A673 (cell line): ENCODE data around the gene EIF5A2. TPM values are rescaled to one million over a fixed set of nuclear protein-coding genes. Genes with fewer than 3 reads are reported as not detected.

Experiments
- BruUV-seq: library from RNA; stranded (reverse); fragments of 400-500 nt; replicated peaks from 2 replicates; lab custom pipeline; 2021; lab: Mats Ljungman, UMichigan
- CTCF ChIA-PET: fragments of 300-600 bp; sonication (Branson Sonifier 250); formaldehyde crosslinking; loops from one replicate; lab custom pipeline; 2022; ENCODE audit warnings: antibody characterized with exemption; lab: Charles Lee
- POLR2A ChIA-PET: fragments of 300-600 bp; sonication (Branson Sonifier 250); formaldehyde crosslinking; loops from one replicate; lab custom pipeline; 2022; ENCODE audit warnings: antibody characterized with exemption; ENCODE audit not compliant: low non-redundant PET; lab: Charles Lee
- DNase-seq: peaks from one replicate; pipeline ENCODE4 v3.0.0-alpha.2; 2015; ENCODE audit warnings: low spot score
- H3K27ac ChIP-seq: fragments of 200-600 bp; sonication (generic); 2 replicates; pipeline ENCODE4 v1.5.1; 2016; ENCODE audit warnings: mixed run types, low read depth, mild to moderate bottlenecking, mixed read lengths, antibody characterized with exemption, low read length; ENCODE audit not compliant: poor library complexity, severe bottlenecking
- H3K27me3 ChIP-seq: fragments of 200-600 bp; sonication (generic); replicated peaks from 2 replicates; pipeline ENCODE4 v1.6.1; 2017; ENCODE audit warnings: mixed run types, low read depth, mild to moderate bottlenecking, mixed read lengths, antibody characterized with exemption, low read length; ENCODE audit not compliant: insufficient read depth, poor library complexity
- H3K36me3 ChIP-seq: fragments of 200-600 bp; sonication (generic); 2 replicates; pipeline ENCODE4 v1.6.1; 2016; ENCODE audit warnings: mixed run types, mild to moderate bottlenecking, mixed read lengths, antibody characterized with exemption, low read length; ENCODE audit not compliant: insufficient read depth, poor library complexity, severe bottlenecking
- H3K4me1 ChIP-seq: fragments of 200-600 bp; sonication (generic); 2 replicates; pipeline ENCODE4 v1.6.1; 2017; ENCODE audit warnings: mixed run types, mild to moderate bottlenecking, mixed read lengths, antibody characterized with exemption, low read length; ENCODE audit not compliant: insufficient read depth, poor library complexity, severe bottlenecking
- H3K4me3 ChIP-seq: fragments of 200-600 bp; sonication (generic); 2 replicates; pipeline ENCODE4 v1.5.1; 2016; ENCODE audit warnings: low read depth, mixed run types, mild to moderate bottlenecking, mixed read lengths, low read length; ENCODE audit not compliant: poor library complexity, severe bottlenecking
- H3K9me3 ChIP-seq: fragments of 200-600 bp; sonication (generic); 2 replicates; pipeline ENCODE4 v1.6.1; 2016; ENCODE audit warnings: mixed run types, low read depth, mild to moderate bottlenecking, mixed read lengths, antibody characterized with exemption, low read length; ENCODE audit not compliant: poor library complexity, severe bottlenecking
- EZH2 ChIP-seq: fragments of 200-600 bp; sonication (generic); IDR thresholded peaks from 2 replicates; pipeline ENCODE4 v1.6.1; 2017; ENCODE audit warnings: borderline replicate concordance, low read depth, mild to moderate bottlenecking, mixed read lengths, antibody characterized with exemption, low read length; ENCODE audit not compliant: poor library complexity, severe bottlenecking
- intact Hi-C: fragments of 100-400 bp; cut with micrococcal nuclease; formaldehyde crosslinking; loops from one replicate; pipeline ENCODE4 v1.10.0; 2022; ENCODE audit not compliant: unreplicated experiment
- total RNA-seq: library from RNA; stranded (reverse); gene quantifications from 2 replicates; pipeline ENCODE4 v1.2.3, GENCODE V29; 2021
- TF ChIP-seq, protein P1 (sequence below): fragments of 300-800, 200-600 bp; sonication (generic); conservative IDR thresholded peaks from 2 replicates; pipeline ENCODE4 v1.5.1; 2017; ENCODE audit warnings: low read depth, mild to moderate bottlenecking, antibody characterized with exemption, low read length, moderate library complexity, mixed read lengths

EIF5A2 gene
- total RNA-seq, 1 experiment from 2014 or later: 20.6 TPM

DNA sequence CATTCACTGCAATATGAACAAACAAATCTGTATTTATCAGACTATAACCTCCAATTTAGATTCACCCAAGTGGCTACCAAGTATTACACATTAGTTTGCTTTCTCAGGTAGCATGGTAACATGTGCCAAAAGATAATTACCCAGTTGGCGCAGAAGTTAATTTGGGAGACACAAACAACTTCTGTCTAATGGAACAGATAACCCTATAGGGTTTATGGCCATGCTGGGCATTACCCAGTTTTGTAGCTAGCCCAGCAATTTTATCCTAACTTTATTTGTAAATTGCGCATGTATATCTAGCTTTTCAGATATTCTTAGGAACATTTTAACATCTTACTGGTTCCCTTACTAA, 39.2 kb downstream of the EIF5A2 start:
- intact Hi-C loops: no loop called here
- ChIA-PET POLR2A (interaction anchor here (0.6 to 0.8 kb wide), 3 partner anchors 55 to 961 kb away, joined by 3 to 10 read pairs (median 4); no protein-coding TSS in a partner anchor), CTCF (no interaction called here)
- no TSS peak for BruUV-seq
- TF ChIP-seq, protein P1, sequence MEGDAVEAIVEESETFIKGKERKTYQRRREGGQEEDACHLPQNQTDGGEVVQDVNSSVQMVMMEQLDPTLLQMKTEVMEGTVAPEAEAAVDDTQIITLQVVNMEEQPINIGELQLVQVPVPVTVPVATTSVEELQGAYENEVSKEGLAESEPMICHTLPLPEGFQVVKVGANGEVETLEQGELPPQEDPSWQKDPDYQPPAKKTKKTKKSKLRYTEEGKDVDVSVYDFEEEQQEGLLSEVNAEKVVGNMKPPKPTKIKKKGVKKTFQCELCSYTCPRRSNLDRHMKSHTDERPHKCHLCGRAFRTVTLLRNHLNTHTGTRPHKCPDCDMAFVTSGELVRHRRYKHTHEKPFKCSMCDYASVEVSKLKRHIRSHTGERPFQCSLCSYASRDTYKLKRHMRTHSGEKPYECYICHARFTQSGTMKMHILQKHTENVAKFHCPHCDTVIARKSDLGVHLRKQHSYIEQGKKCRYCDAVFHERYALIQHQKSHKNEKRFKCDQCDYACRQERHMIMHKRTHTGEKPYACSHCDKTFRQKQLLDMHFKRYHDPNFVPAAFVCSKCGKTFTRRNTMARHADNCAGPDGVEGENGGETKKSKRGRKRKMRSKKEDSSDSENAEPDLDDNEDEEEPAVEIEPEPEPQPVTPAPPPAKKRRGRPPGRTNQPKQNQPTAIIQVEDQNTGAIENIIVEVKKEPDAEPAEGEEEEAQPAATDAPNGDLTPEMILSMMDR: no peak
- TF ChIP-seq EZH2: no peak
- Histone ChIP-seq H3K4me3 (peak overlapping the region; percentile 76), H3K36me3 (peaks cover 36% of the 10 kb centered on the region), H3K4me1 (peaks cover 22% of the 10 kb centered on the region), H3K9me3 (no peaks in the 10 kb centered on the region), H3K27ac (peak overlapping the region; percentile 92), H3K27me3 (no peaks in the 10 kb centered on the region)
- DNase-seq: peak; percentile 17

DNA sequence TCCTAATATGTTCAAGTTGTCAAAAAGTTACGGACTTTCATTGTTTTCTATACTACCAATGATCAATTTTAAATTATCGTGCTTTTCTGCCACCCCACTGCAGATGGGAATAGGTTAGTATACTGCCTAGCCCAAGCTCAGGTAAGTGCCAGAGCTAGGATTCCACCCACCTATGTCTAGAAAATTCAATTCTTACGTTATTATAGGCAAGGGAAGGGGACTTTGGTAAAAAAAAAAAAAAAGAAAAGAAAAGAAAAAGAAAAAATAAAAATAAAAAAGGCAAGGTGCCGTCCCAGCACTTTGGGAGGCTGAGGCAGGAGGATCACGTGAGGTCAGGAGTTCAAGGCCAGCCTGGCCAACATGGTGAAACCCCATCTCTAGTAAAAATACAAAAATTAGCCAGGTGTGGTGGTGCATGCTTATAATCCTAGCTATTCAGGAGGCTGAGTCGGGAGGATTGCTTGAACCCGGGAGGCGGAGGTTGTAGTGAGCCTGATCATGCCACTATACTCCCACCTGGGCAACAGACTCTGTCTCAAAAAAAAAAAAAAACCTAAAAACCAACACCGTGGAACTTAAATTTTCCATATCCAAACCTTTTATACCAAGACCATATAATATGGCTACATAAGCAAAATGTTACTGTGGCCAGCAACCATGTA, 39.7 kb downstream of the EIF5A2 start:
- intact Hi-C loops: no loop called here
- POLR2A ChIA-PET: interaction anchor here (0.7 kb wide), 2 partner anchors 657 to 962 kb away, joined by 10 to 12 read pairs; no protein-coding TSS in a partner anchor
- Histone ChIP-seq H3K4me3 (peak overlapping the region; percentile 76), H3K27ac (peak overlapping the region; percentile 92), H3K27me3 (no peaks in the 10 kb centered on the region), H3K36me3 (peaks cover 36% of the 10 kb centered on the region), H3K9me3 (no peaks in the 10 kb centered on the region), H3K4me1 (peaks cover 22% of the 10 kb centered on the region)
- no TSS peak for BruUV-seq
- TF ChIP-seq, protein P1: no peak
- TF ChIP-seq EZH2: no peak
- DNase-seq: no peak
- CTCF ChIA-PET: no interaction called here

DNA sequence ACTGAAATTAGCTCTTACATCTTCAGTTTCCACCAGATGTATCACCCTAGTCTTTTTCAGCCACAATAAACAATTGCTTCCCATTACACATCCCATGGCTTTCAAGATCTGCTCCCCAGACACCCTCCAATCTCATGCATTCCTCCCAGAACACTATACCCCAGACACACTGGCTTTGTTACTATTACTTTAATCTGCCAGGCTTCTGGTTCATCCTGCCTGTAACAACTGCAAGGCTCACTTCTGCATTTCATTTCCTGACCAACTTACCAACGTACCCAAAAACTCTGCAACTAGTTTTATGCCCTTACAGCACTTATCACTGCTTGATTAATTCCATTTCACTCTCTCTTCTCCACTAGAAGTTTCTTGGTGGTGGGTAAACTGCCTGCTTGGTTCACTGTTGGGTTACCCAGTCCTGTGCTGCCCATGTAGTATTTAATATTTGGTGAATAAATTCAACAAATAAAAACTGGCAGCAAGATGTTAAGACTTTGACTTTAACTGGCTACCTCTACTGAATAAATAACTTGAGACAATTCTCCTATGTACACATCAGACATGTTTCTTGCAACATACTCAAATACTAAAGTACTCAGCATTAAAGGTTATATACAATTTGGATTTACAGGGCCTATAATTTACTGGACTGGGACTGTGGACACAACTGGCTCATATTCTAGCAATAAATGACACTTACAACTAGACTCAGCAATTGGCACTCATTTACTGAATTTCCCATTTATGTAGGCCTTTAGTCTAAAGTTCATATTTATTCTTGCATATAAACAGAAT, 41.1 kb downstream of the EIF5A2 start:
- peak overlapping the region; percentile 76 for H3K4me3 ChIP-seq
- H3K9me3 ChIP-seq: no peaks in the 10 kb centered on the region
- intact Hi-C loops: no loop called here
- H3K27ac ChIP-seq: peak overlapping the region; percentile 20
- H3K36me3 ChIP-seq: peaks cover 36% of the 10 kb centered on the region
- no peaks in the 10 kb centered on the region for H3K27me3 ChIP-seq
- TF ChIP-seq, protein P1: no peak
- TF ChIP-seq EZH2: no peak
- ChIA-PET POLR2A (no interaction called here), CTCF (no interaction called here)
- peaks cover 22% of the 10 kb centered on the region for H3K4me1 ChIP-seq
- no TSS peak for BruUV-seq
- DNase-seq: no peak
